Measurements from ENCODE around the gene UNC45A.

The UNC45A gene

GRCh38 chr15:90946941-90947576 is 12.0 kb downstream of the UNC45A start:
- DNase-seq (ENCODE audit: low spot score) = no peak

GRCh38 chr15:90947577-90948357 is 12.7 kb downstream of the UNC45A start:
- DNase-seq (ENCODE audit: low spot score) = no peak

- DNase-seq (ENCODE audit: low spot score) = no peak
These were observed 13.4 kb downstream of the UNC45A start for GRCh38 chr15:90948506-90948905.

GRCh38 chr15:90949979-90950675 is 15.0 kb downstream of the UNC45A start:
- no peak for DNase-seq (ENCODE audit: low spot score)

- DNase-seq (ENCODE audit: low spot score) = no peak
These were observed 15.6 kb downstream of the UNC45A start for GRCh38 chr15:90950676-90951075.

- DNase-seq (ENCODE audit: low spot score) = no peak
These were observed 18.0 kb downstream of the UNC45A start for GRCh38 chr15:90952901-90953677.

GRCh38 chr15:90953947-90954711 is 19.0 kb downstream of the UNC45A start:
- no peak for DNase-seq (ENCODE audit: low spot score)

- DNase-seq (ENCODE audit: low spot score) = peak; percentile 100
These were observed 19.9 kb downstream of the UNC45A start, which contains the start of gene RCCD1 for GRCh38 chr15:90954712-90955623. TSS of gene RCCD1 (plus strand) at chr15:90954884. CDS start at chr15:90956735, 1,851 bp downstream.

GRCh38 chr15:90955624-90956273 is 20.7 kb downstream of the UNC45A start:
- DNase-seq (ENCODE audit: low spot score) = no peak

GRCh38 chr15:90956274-90957030 is 21.4 kb downstream of the UNC45A start:
- peak; percentile 94 for DNase-seq (ENCODE audit: low spot score)

- DNase-seq (ENCODE audit: low spot score) = peak; percentile 51
These were observed 22.1 kb downstream of the UNC45A start for GRCh38 chr15:90957031-90957790.

- no peak for DNase-seq (ENCODE audit: low spot score)
These were observed 22.7 kb downstream of the UNC45A start for GRCh38 chr15:90957791-90958190.

- DNase-seq (ENCODE audit: low spot score) = no peak
These were observed 24.0 kb downstream of the UNC45A start for GRCh38 chr15:90959028-90959595.

- peak; percentile 37 for DNase-seq (ENCODE audit: low spot score)
These were observed 24.8 kb downstream of the UNC45A start for GRCh38 chr15:90959894-90960293.

GRCh38 chr15:90960298-90961091 is 25.4 kb downstream of the UNC45A start:
- DNase-seq (ENCODE audit: low spot score) = no peak

- DNase-seq (ENCODE audit: low spot score) = no peak
These were observed 26.9 kb downstream of the UNC45A start for GRCh38 chr15:90962021-90962420.

- DNase-seq (ENCODE audit: low spot score) = no peak
These were observed 31.2 kb downstream of the UNC45A start for GRCh38 chr15:90966262-90966661.
